Fibroblast of lung (primary cell): ENCODE results near the gene BUD31. TPM values are rescaled to one million over a fixed set of nuclear protein-coding genes. Genes with fewer than 3 reads are reported as not detected.

Experiments used
- DNase-seq, 2 donors: peaks; one replicate each; pipeline versions ENCODE4 v3.0.0 to v3.0.0-alpha.2; 2010; ENCODE audit warnings: low read depth in 2 of 2
- H2AFZ ChIP-seq: 2 replicates; pipeline ENCODE4 v1.5.1; 2012; ENCODE audit warnings: low read length, control low read depth, inconsistent platforms
- H3K27ac ChIP-seq: 2 replicates; pipeline ENCODE4 v1.5.1; 2011; ENCODE audit warnings: low read length, control low read depth; ENCODE audit not compliant: insufficient read depth
- H3K27me3 ChIP-seq: 2 replicates; pipeline ENCODE4 v1.5.1; 2011; ENCODE audit warnings: mild to moderate bottlenecking, low read length; ENCODE audit not compliant: control insufficient read depth, insufficient read depth
- H3K36me3 ChIP-seq: 2 replicates; pipeline ENCODE4 v1.5.1; 2011; ENCODE audit warnings: low read length; ENCODE audit not compliant: control insufficient read depth, insufficient read depth
- H3K4me1 ChIP-seq: 2 replicates; pipeline ENCODE4 v1.5.1; 2011; ENCODE audit warnings: low read length; ENCODE audit not compliant: control insufficient read depth, insufficient read depth; ENCODE audit errors: extremely low read depth
- H3K4me2 ChIP-seq: 2 replicates; pipeline ENCODE4 v1.5.1; 2011; ENCODE audit warnings: low read length, control low read depth; ENCODE audit not compliant: insufficient read depth; ENCODE audit errors: extremely low read depth
- H3K4me3 ChIP-seq, 4 experiments: fragments of 200-600 bp in 1 of 4; sonication (generic) in 1 of 4; replicated peaks in 1 of 4; 2 replicates each; pipeline ENCODE4 v1.5.1; 2011 to 2016; ENCODE audit warnings: low read length in 4 of 4, low read depth in 3 of 4, mild to moderate bottlenecking in 3 of 4, control low read depth in 2 of 4, inconsistent platforms in 1 of 4, mixed read lengths in 1 of 4; ENCODE audit not compliant: insufficient read depth in 1 of 4; ENCODE audit errors: control extremely low read depth in 1 of 4
- H3K79me2 ChIP-seq: 2 replicates; pipeline ENCODE4 v1.5.1; 2012; ENCODE audit warnings: mild to moderate bottlenecking, low read length, inconsistent platforms; ENCODE audit not compliant: control insufficient read depth, insufficient read depth
- H3K9ac ChIP-seq: 2 replicates; pipeline ENCODE4 v1.5.1; 2011; ENCODE audit warnings: mild to moderate bottlenecking, low read length, control low read depth; ENCODE audit not compliant: insufficient read depth
- H3K9me3 ChIP-seq: 2 replicates; pipeline ENCODE4 v1.5.1; 2012; ENCODE audit warnings: low read depth, low read length; ENCODE audit not compliant: control insufficient read depth, insufficient read depth
- H4K20me1 ChIP-seq: 2 replicates; pipeline ENCODE4 v1.5.1; 2011; ENCODE audit warnings: low read length; ENCODE audit not compliant: control insufficient read depth, insufficient read depth; ENCODE audit errors: extremely low read depth
- CTCF ChIP-seq, 2 donors: IDR thresholded peaks in 1 of 2; conservative IDR thresholded peaks in 1 of 2; 1 replicate in 1 of 2; 2 replicates in 1 of 2; pipeline ENCODE4 v1.5.1; 2011 to 2012; ENCODE audit warnings: low read length in 2 of 2, control low read depth in 1 of 2, inconsistent platforms in 1 of 2, low read depth in 1 of 2, mild to moderate bottlenecking in 1 of 2
- EZH2 ChIP-seq: IDR thresholded peaks from 2 replicates; pipeline ENCODE4 v1.5.1; 2012; ENCODE audit warnings: low read length, control low read depth, mild to moderate bottlenecking; ENCODE audit errors: missing control alignments
- polyA plus RNA-seq, 2 donors: library from polyadenylated mRNA; depleted of rRNA in 1 of 2; stranded (reverse) in 1 of 2; unstranded in 1 of 2; fragments of >200 nt; gene quantifications; 2 replicates each; pipeline ENCODE4 v1.2.1, GENCODE V29; 2011 to 2012; ENCODE audit warnings: missing spikeins in 1 of 2
- total RNA-seq: library from RNA; depleted of rRNA; stranded (reverse); fragments of >200 nt; gene quantifications from 2 replicates; pipeline ENCODE4 v1.2.1, GENCODE V29; 2014

Gene BUD31
- total and polyA plus RNA-seq, 2 donors (not counting 1 experiment from before 2014, with no cell fraction given) = 83.4 to 114 TPM

GRCh38 chr7:99372275-99373090 is 36.3 kb upstream of the BUD31 start:
- H3K4me2 ChIP-seq = no peak overlapping the region
- H3K27ac ChIP-seq = no peak overlapping the region
- no peaks in the 10 kb centered on the region for H3K9me3 ChIP-seq
- peaks cover 3% of the 10 kb centered on the region for H3K4me1 ChIP-seq
- H2AFZ ChIP-seq = peak overlapping the region; percentile 33
- no peak overlapping the region for H3K4me3 ChIP-seq
- H3K36me3 ChIP-seq = peaks cover 7% of the 10 kb centered on the region
- H3K79me2 ChIP-seq = peaks cover 16% of the 10 kb centered on the region
- H4K20me1 ChIP-seq = no peaks in the 10 kb centered on the region
- peak; percentile 29 to 45 for DNase-seq
- no peaks in the 10 kb centered on the region for H3K27me3 ChIP-seq
- TF ChIP-seq CTCF (conservative IDR thresholded peaks at IDR 0.05 in 1 of 2, IDR thresholded peaks at IDR 0.05 in 1 of 2; ENCODE audit: low read depth in 1 of 2, low read length in 2 of 2) = no peak
- TF ChIP-seq EZH2 = no peak
- no peak overlapping the region for H3K9ac ChIP-seq

GRCh38 chr7:99373091-99374066 is 35.4 kb upstream of the BUD31 start:
- Histone ChIP-seq H2AFZ (no peak overlapping the region), H4K20me1 (no peaks in the 10 kb centered on the region), H3K36me3 (peaks cover 7% of the 10 kb centered on the region), H3K4me2 (no peak overlapping the region), H3K4me1 (peaks cover 3% of the 10 kb centered on the region), H3K27ac (no peak overlapping the region), H3K9me3 (no peaks in the 10 kb centered on the region), H3K79me2 (peaks cover 20% of the 10 kb centered on the region), H3K4me3 (peak overlapping the region in 1 of 4 experiments; percentile 75), H3K9ac (no peak overlapping the region), H3K27me3 (no peaks in the 10 kb centered on the region)
- no peak for DNase-seq
- TF ChIP-seq CTCF (conservative IDR thresholded peaks at IDR 0.05 in 1 of 2, IDR thresholded peaks at IDR 0.05 in 1 of 2; ENCODE audit: low read depth in 1 of 2, low read length in 2 of 2) = no peak
- TF ChIP-seq EZH2 = no peak
